SK-N-SH treated with all-trans-retinoic acid at 6 μM for 48 hours (cell line): ENCODE measurements around the gene CFAP61.

Experiments
- ATAC-seq: fragments of 200-7000 bp; cut with Tn5 transposase; 3 replicates; pipeline ENCODE4 v1.9.1; 2020; ENCODE audit warnings: mild to moderate bottlenecking, moderate library complexity
- CREB5 ChIP-seq: fragments of 250-450 bp; sonication (Bioruptor Pico); IDR thresholded peaks from 2 replicates; pipeline ENCODE4 v1.5.1; 2020; ENCODE audit warnings: low read depth, mild to moderate bottlenecking, moderate library complexity
- CSRNP3 ChIP-seq: fragments of 250-450 bp; sonication (Bioruptor Pico); IDR thresholded peaks from 2 replicates; pipeline ENCODE4 v1.5.1; 2021; ENCODE audit warnings: mild to moderate bottlenecking, moderate library complexity
- ESRRG ChIP-seq: fragments of 250-450 bp; sonication (Bioruptor Pico); IDR thresholded peaks from 2 replicates; pipeline ENCODE4 v1.6.1; 2021; ENCODE audit warnings: mild to moderate bottlenecking
- ISL1 ChIP-seq: fragments of 250-450 bp; sonication (Bioruptor Pico); IDR thresholded peaks from 2 replicates; pipeline ENCODE4 v2.1.2; 2022; ENCODE audit warnings: mild to moderate bottlenecking, moderate library complexity
- OSR1 ChIP-seq: fragments of 250-450 bp; sonication (Bioruptor Pico); IDR thresholded peaks from 2 replicates; pipeline ENCODE4 v1.8.0; 2022; ENCODE audit warnings: moderate library complexity, mild to moderate bottlenecking, inconsistent platforms
- PATZ1 ChIP-seq: fragments of 250-450 bp; sonication (Bioruptor Pico); IDR thresholded peaks from 2 replicates; pipeline ENCODE4 v1.8.0; 2020; ENCODE audit warnings: mild to moderate bottlenecking, moderate library complexity, borderline replicate concordance
- POU6F1 ChIP-seq: fragments of 250-450 bp; sonication (Bioruptor Pico); IDR thresholded peaks from 2 replicates; pipeline ENCODE4 v1.8.0; 2021; ENCODE audit warnings: low read depth, mild to moderate bottlenecking, moderate library complexity, borderline replicate concordance
- RARB ChIP-seq: fragments of 250-450 bp; sonication (Bioruptor Pico); IDR thresholded peaks from 2 replicates; pipeline ENCODE4 v1.8.0; 2021; ENCODE audit warnings: mild to moderate bottlenecking, moderate library complexity
- SNAI2 ChIP-seq: fragments of 250-450 bp; sonication (Bioruptor Pico); IDR thresholded peaks from 2 replicates; pipeline ENCODE4 v1.5.0; 2020; ENCODE audit warnings: mild to moderate bottlenecking, moderate library complexity
- TOX ChIP-seq: fragments of 250-450 bp; sonication (Bioruptor Pico); IDR thresholded peaks from 2 replicates; pipeline ENCODE4 v1.8.0; 2021; ENCODE audit warnings: mild to moderate bottlenecking, moderate library complexity, borderline replicate concordance
- TSHZ2 ChIP-seq: fragments of 250-450 bp; sonication (Bioruptor Pico); IDR thresholded peaks from 2 replicates; pipeline ENCODE4 v1.5.0; 2020; ENCODE audit warnings: mild to moderate bottlenecking, moderate library complexity
- ZFP3 ChIP-seq: fragments of 250-450 bp; sonication (Bioruptor Pico); IDR thresholded peaks from 2 replicates; pipeline ENCODE4 v1.5.0; 2020; ENCODE audit warnings: mild to moderate bottlenecking, moderate library complexity
- ZFP30 ChIP-seq: fragments of 450-650 bp; formaldehyde crosslinking; IDR thresholded peaks from 2 replicates; pipeline ENCODE4 v1.5.0; 2022; ENCODE audit warnings: mild to moderate bottlenecking, moderate library complexity
- ZNF565 ChIP-seq: fragments of 450-650 bp; formaldehyde crosslinking; conservative IDR thresholded peaks from 2 replicates; pipeline ENCODE4 v1.5.0; 2020; ENCODE audit warnings: low read depth, mild to moderate bottlenecking, moderate library complexity
- ZNF70 ChIP-seq: fragments of 450-650 bp; formaldehyde crosslinking; IDR thresholded peaks from 2 replicates; pipeline ENCODE4 v1.5.0; 2020; ENCODE audit warnings: mild to moderate bottlenecking, moderate library complexity
- ZNF8 ChIP-seq: fragments of 450-650 bp; formaldehyde crosslinking; IDR thresholded peaks from 2 replicates; pipeline ENCODE4 v1.5.0; 2020; ENCODE audit warnings: mild to moderate bottlenecking, moderate library complexity

CFAP61 gene

GRCh38 chr20:20274821-20275220 lies 222.5 kb downstream of the CFAP61 start:
- no peak for TF ChIP-seq ZFP30 (CRISPR knock-in tag)
- TF ChIP-seq CREB5 (CRISPR knock-in tag), result no peak
- TF ChIP-seq PATZ1 (CRISPR knock-in tag), result no peak
- no peak for TF ChIP-seq ZFP3
- ATAC-seq, result no peak

GRCh38 chr20:20275636-20276035 lies 223.3 kb downstream of the CFAP61 start:
- no peak for ATAC-seq
- TF ChIP-seq ESRRG (CRISPR knock-in tag) (no peak), POU6F1 (CRISPR knock-in tag) (no peak)
- TF ChIP-seq, all 23 proteins: peak for 0

GRCh38 chr20:20276811-20277530 lies 224.6 kb downstream of the CFAP61 start:
- TF ChIP-seq ZNF565 (no peak), SNAI2 (no peak), POU6F1 (CRISPR knock-in tag) (no peak), ZFP3 (no peak), TSHZ2 (CRISPR knock-in tag) (no peak), CREB5 (CRISPR knock-in tag) (no peak), TOX (CRISPR knock-in tag) (no peak), RARB (CRISPR knock-in tag) (no peak), ESRRG (CRISPR knock-in tag) (no peak), PATZ1 (CRISPR knock-in tag) (no peak), OSR1 (CRISPR knock-in tag) (no peak), ZNF70 (no peak), CSRNP3 (CRISPR knock-in tag) (no peak), ISL1 (no peak), ZFP30 (CRISPR knock-in tag) (no peak), ZNF8 (CRISPR knock-in tag) (no peak)
- ATAC-seq, result no peak
